K562 (cell line): Measurements from ENCODE around the gene FMOD. TPM values are rescaled to one million over a fixed set of nuclear protein-coding genes. Genes with fewer than 3 reads are reported as not detected.

Source experiments
- ATF4 ChIP-seq: fragments of 450-650 bp; formaldehyde crosslinking; IDR thresholded peaks from 2 replicates; pipeline ENCODE4 v1.4.0; 2022; ENCODE audit warnings: mild to moderate bottlenecking, moderate library complexity
- ATF6 ChIP-seq: sonication (generic); formaldehyde crosslinking; IDR thresholded peaks from 2 replicates; pipeline ENCODE4 v1.4.0; 2020; ENCODE audit warnings: mild to moderate bottlenecking, missing genetic modification reagents
- CEBPZ ChIP-seq: fragments of 150-350 bp; IDR thresholded peaks from 2 replicates; pipeline ENCODE4 v1.6.1; 2014; ENCODE audit warnings: low read depth, mild to moderate bottlenecking, low read length, borderline replicate concordance
- CREB3 ChIP-seq: fragments of 450-650 bp; conservative IDR thresholded peaks from 2 replicates; pipeline ENCODE4 v1.6.1; 2016; ENCODE audit warnings: missing genetic modification characterization, low read depth, mild to moderate bottlenecking, missing compliant biosample characterization, moderate library complexity
- HES1 ChIP-seq: fragments of 450-650 bp; IDR thresholded peaks from 2 replicates; pipeline ENCODE4 v1.6.1; 2016; ENCODE audit warnings: low read depth, mild to moderate bottlenecking, moderate library complexity
- KAT8 ChIP-seq: fragments of 450-650 bp; IDR thresholded peaks from 2 replicates; pipeline ENCODE4 v1.6.1; 2016; ENCODE audit warnings: low read depth, mild to moderate bottlenecking
- MECOM ChIP-seq: fragments of 250-450 bp; sonication (Bioruptor Pico); IDR thresholded peaks from 2 replicates; pipeline ENCODE4 v1.8.0; 2022; ENCODE audit warnings: inconsistent platforms
- PKNOX1 ChIP-seq: fragments of 450-650 bp; IDR thresholded peaks from 2 replicates; pipeline ENCODE4 v1.6.1; 2016
- POLR3G ChIP-seq: IDR thresholded peaks from 2 replicates; pipeline ENCODE4 v1.6.1; 2011; ENCODE audit not compliant: insufficient read length, insufficient replicate concordance; ENCODE audit errors: extremely low read depth
- RB1 ChIP-seq: fragments of 450-650 bp; IDR thresholded peaks from 2 replicates; pipeline ENCODE4 v1.6.1; 2017; ENCODE audit warnings: low read depth, mild to moderate bottlenecking
- SIX5 ChIP-seq, 2 experiments: IDR thresholded peaks; 2 replicates each; pipeline ENCODE4 v1.6.1; 2011; ENCODE audit warnings: low read length in 2 of 2, borderline replicate concordance in 1 of 2, low read depth in 1 of 2, mild to moderate bottlenecking in 1 of 2, moderate library complexity in 1 of 2; ENCODE audit not compliant: insufficient read depth in 1 of 2
- SRSF7 ChIP-seq: fragments of 200-400 bp; formaldehyde crosslinking; optimal IDR thresholded peaks from 2 replicates; pipeline ENCODE3; 2017; ENCODE audit warnings: mild to moderate bottlenecking, low read depth, low read length
- ZNF146 ChIP-seq: IDR thresholded peaks from one replicate; pipeline ENCODE4 v1.6.1; 2018; ENCODE audit warnings: missing compliant biosample characterization; ENCODE audit not compliant: unreplicated experiment
- ZNF740 ChIP-seq, 3 experiments: fragments of 200-800 bp in 1 of 3; sonication (Bioruptor generic) in 1 of 3; sonication (generic) in 1 of 3; formaldehyde crosslinking in 1 of 3; IDR thresholded peaks; 2 replicates each; pipeline versions ENCODE4 v1.6.1 to v1.8.0; 2016 to 2022; ENCODE audit warnings: mild to moderate bottlenecking in 2 of 3, missing compliant biosample characterization in 2 of 3, missing genetic modification characterization in 2 of 3, missing genetic modification reagents in 1 of 3
- polyA plus RNA-seq, 8 experiments: library from polyadenylated mRNA; depleted of rRNA in 4 of 8; stranded (reverse) in 5 of 8; unstranded in 3 of 8; fragments of >200 nt; fragmentation: Nextera tagmentation in 2 of 8; fragmentation: Illumina TruSeq in 1 of 8; extraction: Ambion mirVana in 2 of 8; extraction: Trizol in 1 of 8; gene quantifications; 2 replicates each; pipeline versions ENCODE4 v1.2.1 to v1.2.3, GENCODE V29; 2011 to 2014; ENCODE audit warnings: inconsistent platforms in 1 of 8, missing spikeins in 1 of 8
- total RNA-seq, 7 experiments: library from RNA; depleted of rRNA in 6 of 7; stranded (reverse); fragments of >200 nt in 6 of 7; fragmentation: Illumina TruSeq in 2 of 7; extraction: Trizol in 2 of 7; gene quantifications; 2 replicates each; pipeline versions ENCODE4 v1.2.1 to v1.2.3, GENCODE V29; 2011 to 2021; ENCODE audit warnings: low replicate concordance in 1 of 7

FMOD gene
- total and polyA plus RNA-seq, 9 of the 15 experiments (the other 6 are each of a cell fraction or from before 2014, with no cell fraction given): 0.03 to 0.13 (median 0.03) TPM; not detected in 6

GRCh38 chr1:203300441-203301330, 50.2 kb downstream of the FMOD start (continued):
- TF ChIP-seq SRSF7 (no peak), ZNF146 (CRISPR knock-in tag) (no peak), ZNF740 (CRISPR knock-in tag; IDR thresholded peaks at IDR 0.05) (peak; percentile 28; the same call in 1 of the 2 replicates), ZNF740 (tag; IDR thresholded peaks at IDR 0.05) (no peak), POLR3G (no peak), ATF4 (CRISPR knock-in tag) (peak; percentile 66; the same call in 1 of the 2 replicates), MECOM (CRISPR knock-in tag) (peak; percentile 83; the same call in 1 of the 2 replicates), ATF6 (CRISPR knock-in tag) (no peak), RB1 (0 out of 2 replicates have a peak, but pooled peaks have one; percentile 13), PKNOX1 (0 out of 2 replicates have a peak, but pooled peaks have one; percentile 46), KAT8 (no peak), SIX5 (IDR thresholded peaks at IDR 0.05; ENCODE audit: borderline replicate concordance in 1 of 2, insufficient read depth in 1 of 2, low read depth in 1 of 2, low read length in 2 of 2) (no peak), CREB3 (tag) (peak; percentile 67; the same call in 1 of the 2 replicates), CEBPZ (no peak), HES1 (peak; percentile 74)
